NCI-H524 treated with DMSO at 0.1 percent for 48 hours (cell line): ENCODE results near the gene STK17B.
"Not testable (repeated sequence)": the region's sequence is repeated elsewhere in the genome, so short reads cannot be mapped to it uniquely, and the experiment has no call there.

Source experiments
- DNase-seq: peaks from one replicate; lab custom pipeline; 2025; lab: John Stamatoyannopoulos, UW

Gene STK17B

GRCh38 chr2:196112418-196113034 lies 58.9 kb downstream of the STK17B start:
- DNase-seq, result no peak

- DNase-seq, result no peak
Measured at GRCh38 chr2:196108604-196109003, 62.8 kb downstream of the STK17B start.

- no peak for DNase-seq
Measured at GRCh38 chr2:196105951-196106350, 65.4 kb downstream of the STK17B start.

- DNase-seq, result no peak
Measured at GRCh38 chr2:196104066-196104465, 67.3 kb downstream of the STK17B start.

- no peak for DNase-seq
Measured at GRCh38 chr2:196103626-196104025, 67.8 kb downstream of the STK17B start.

GRCh38 chr2:196101325-196101991 lies 69.9 kb downstream of the STK17B start:
- DNase-seq, result no peak

GRCh38 chr2:196099916-196100315 lies 71.5 kb downstream of the STK17B start:
- DNase-seq, result no peak

GRCh38 chr2:196097864-196098660 lies 73.3 kb downstream of the STK17B start:
- no peak for DNase-seq

- DNase-seq, result no peak
Measured at GRCh38 chr2:196096982-196097745, 74.2 kb downstream of the STK17B start.

GRCh38 chr2:196096264-196096663 lies 75.1 kb downstream of the STK17B start:
- no peak for DNase-seq

GRCh38 chr2:196089448-196089847 lies 81.9 kb downstream of the STK17B start:
- DNase-seq, result not testable (repeated sequence)

GRCh38 chr2:196088203-196088602 lies 83.2 kb downstream of the STK17B start:
- DNase-seq, result no peak

- no peak for DNase-seq
Measured at GRCh38 chr2:196086517-196087368, 84.6 kb downstream of the STK17B start.

GRCh38 chr2:196083601-196084000 lies 87.8 kb downstream of the STK17B start:
- no peak for DNase-seq
